HCT116 (cell line): ENCODE results near the gene ABCG8. TPM values are rescaled to one million over a fixed set of nuclear protein-coding genes. Genes with fewer than 3 reads are reported as not detected.

Source experiments
- ATAC-seq: fragments of 200-7000 bp; cut with Tn5 transposase; 2 replicates; pipeline ENCODE4 v1.9.1; 2020; ENCODE audit warnings: mild to moderate bottlenecking, moderate library complexity
- BruUV-seq: library from RNA; stranded (reverse); fragments of 400-500 nt; replicated peaks from 2 replicates; lab custom pipeline; 2021; lab: Mats Ljungman, UMichigan
- CTCF ChIA-PET: fragments of 300-600 bp; sonication (Branson Sonifier 250); formaldehyde crosslinking; loops from one replicate; lab custom pipeline; 2021; ENCODE audit warnings: antibody characterized with exemption; lab: Charles Lee
- POLR2A ChIA-PET: fragments of 300-600, 350-600 bp; sonication (Branson Sonifier 250); formaldehyde crosslinking; loops from one replicate; lab custom pipeline; 2021; ENCODE audit warnings: antibody characterized with exemption; lab: Charles Lee
- RAD21 ChIA-PET, 2 experiments: fragments of 300-600 bp; sonication (Branson Sonifier 250); formaldehyde crosslinking; loops; one replicate each; lab custom pipeline; 2023; ENCODE audit warnings: low total read pairs in 2 of 2; ENCODE audit not compliant: uncharacterized antibody in 2 of 2, unreplicated experiment in 2 of 2, low non-redundant PET in 1 of 2; lab: Charles Lee
- DNase-seq: peaks from one replicate; pipeline ENCODE4 v3.0.0-alpha.2; 2010; ENCODE audit warnings: low read depth, low spot score
- H2AFZ ChIP-seq: fragments of 200-600 bp; shearing (Covaris generic), sonication (generic); 2 replicates; pipeline ENCODE4 v1.6.1; 2017; ENCODE audit warnings: low read depth, mixed run types, mixed read lengths, antibody characterized with exemption, low read length; ENCODE audit not compliant: poor library complexity, severe bottlenecking
- H3K27ac ChIP-seq: 2 replicates; pipeline ENCODE4 v1.5.1; 2012; ENCODE audit warnings: low read depth, low read length
- H3K27me3 ChIP-seq: fragments of 200-600 bp; sonication (generic); 2 replicates; pipeline ENCODE4 v1.6.1; 2016; ENCODE audit warnings: mixed run types, low read length, mixed read lengths; ENCODE audit not compliant: insufficient read depth
- H3K36me3 ChIP-seq, 2 experiments: fragments of 200-500 bp in 1 of 2; fragments of 200-600 bp in 1 of 2; sonication (Bioruptor generic) in 1 of 2; sonication (generic) in 1 of 2; 2 replicates each; pipeline versions ENCODE4 v1.5.1 to v1.6.1; 2014 to 2016; ENCODE audit warnings: low read length in 2 of 2, inconsistent platforms in 1 of 2, mixed read lengths in 1 of 2, mixed run types in 1 of 2; ENCODE audit not compliant: insufficient read depth in 2 of 2, control insufficient read depth in 1 of 2
- H3K4me1 ChIP-seq, 2 experiments: fragments of 200-600 bp in 1 of 2; sonication (generic) in 1 of 2; 2 replicates each; pipeline versions ENCODE4 v1.5.1 to v1.6.1; 2012 to 2017; ENCODE audit warnings: low read length in 2 of 2, inconsistent platforms in 1 of 2, mild to moderate bottlenecking in 1 of 2, mixed read lengths in 1 of 2, mixed run types in 1 of 2, moderate library complexity in 1 of 2; ENCODE audit not compliant: insufficient read depth in 2 of 2, control insufficient read depth in 1 of 2
- H3K4me2 ChIP-seq: fragments of 200-600 bp; sonication (generic); 2 replicates; pipeline ENCODE4 v1.6.1; 2017; ENCODE audit warnings: mixed run types, low read length, mixed read lengths
- H3K4me3 ChIP-seq, 2 experiments: fragments of 200-600 bp in 1 of 2; sonication (generic) in 1 of 2; replicated peaks in 1 of 2; 2 replicates each; pipeline ENCODE4 v1.5.1; 2011 to 2016; ENCODE audit warnings: low read length in 2 of 2, control low read depth in 1 of 2, low read depth in 1 of 2, mild to moderate bottlenecking in 1 of 2, mixed read lengths in 1 of 2, mixed run types in 1 of 2
- H3K79me2 ChIP-seq: fragments of 200-600 bp; sonication (generic); 2 replicates; pipeline ENCODE4 v1.6.1; 2017; ENCODE audit warnings: mild to moderate bottlenecking, mixed run types, low read length, moderate library complexity, mixed read lengths; ENCODE audit not compliant: insufficient read depth
- H3K9ac ChIP-seq: fragments of 200-600 bp; sonication (generic); 2 replicates; pipeline ENCODE4 v1.6.1; 2016; ENCODE audit warnings: low read length, mixed read lengths
- H3K9me2 ChIP-seq: fragments of 200-600 bp; sonication (generic), shearing (Covaris generic); 2 replicates; pipeline ENCODE4 v1.6.1; 2017; ENCODE audit warnings: mixed run types, mild to moderate bottlenecking, moderate library complexity; ENCODE audit not compliant: insufficient read depth
- H3K9me3 ChIP-seq, 2 experiments: fragments of 200-500 bp in 1 of 2; fragments of 200-600 bp in 1 of 2; sonication (Bioruptor generic) in 1 of 2; sonication (generic) in 1 of 2; 2 replicates each; pipeline ENCODE4 v1.6.1; 2014 to 2017; ENCODE audit warnings: low read length in 2 of 2, mixed read lengths in 2 of 2, inconsistent platforms in 1 of 2, low read depth in 1 of 2, mild to moderate bottlenecking in 1 of 2, mixed run types in 1 of 2, moderate library complexity in 1 of 2; ENCODE audit not compliant: control insufficient read depth in 1 of 2, insufficient read depth in 1 of 2
- H4K20me1 ChIP-seq: fragments of 200-600 bp; sonication (generic), shearing (Covaris generic); 2 replicates; pipeline ENCODE4 v1.6.1; 2017; ENCODE audit warnings: mixed run types, mild to moderate bottlenecking, moderate library complexity; ENCODE audit not compliant: insufficient read depth
- CBX3 ChIP-seq: IDR thresholded peaks from 2 replicates; pipeline ENCODE4 v1.6.1; 2012; ENCODE audit warnings: low read depth
- CEBPB ChIP-seq: IDR thresholded peaks from 2 replicates; pipeline ENCODE4 v1.6.1; 2012; ENCODE audit warnings: low read depth
- ELF1 ChIP-seq: IDR thresholded peaks from 2 replicates; pipeline ENCODE4 v1.6.1; 2012; ENCODE audit warnings: low read depth, borderline replicate concordance
- EZH2phosphoT487 ChIP-seq: fragments of 200-600 bp; IDR thresholded peaks from 2 replicates; pipeline ENCODE4 v1.6.1; 2018; ENCODE audit warnings: antibody characterized with exemption, borderline replicate concordance
- JUND ChIP-seq: IDR thresholded peaks from 2 replicates; pipeline ENCODE4 v1.6.1; 2012
- RAD21 ChIP-seq: IDR thresholded peaks from 2 replicates; pipeline ENCODE4 v1.6.1; 2012; ENCODE audit warnings: low read depth, mild to moderate bottlenecking
- SIN3A ChIP-seq: IDR thresholded peaks from 2 replicates; pipeline ENCODE4 v1.6.1; 2012; ENCODE audit warnings: low read depth
- SRF ChIP-seq: IDR thresholded peaks from 2 replicates; pipeline ENCODE4 v1.6.1; 2012; ENCODE audit warnings: low read depth
- YY1 ChIP-seq: IDR thresholded peaks from 2 replicates; pipeline ENCODE4 v1.6.1; 2011; ENCODE audit warnings: low read length, low read depth, moderate library complexity, mild to moderate bottlenecking; ENCODE audit not compliant: insufficient replicate concordance; ENCODE audit errors: extremely low read depth
- ZFX ChIP-seq: fragments of 450-650 bp; IDR thresholded peaks from 2 replicates; pipeline ENCODE4 v1.6.1; 2017
- ZNF274 ChIP-seq: fragments of 200-500 bp; sonication (Bioruptor generic); IDR thresholded peaks from 2 replicates; pipeline ENCODE4 v1.6.1; 2014; ENCODE audit warnings: mild to moderate bottlenecking, low read depth, low read length, inconsistent platforms
- intact Hi-C: fragments of 100-400 bp; cut with micrococcal nuclease; formaldehyde crosslinking; loops from 2 replicates; pipeline ENCODE4 v1.10.0; 2022
- total RNA-seq: library from RNA; stranded (reverse); gene quantifications from one replicate; pipeline ENCODE4 v1.2.1, GENCODE V29; 2021; ENCODE audit not compliant: unreplicated experiment
- TF ChIP-seq, protein P1 (sequence below): IDR thresholded peaks from 2 replicates; pipeline ENCODE4 v1.6.1; 2012
- TF ChIP-seq, protein P2 (sequence below), 3 experiments: fragments of 200-600 bp in 1 of 3; sonication (generic) in 1 of 3; IDR thresholded peaks in 2 of 3; conservative IDR thresholded peaks in 1 of 3; 2 replicates each; pipeline ENCODE4 v1.5.1; 2012 to 2017; ENCODE audit warnings: low read depth in 2 of 3, low read length in 2 of 3, antibody characterized with exemption in 1 of 3, borderline replicate concordance in 1 of 3, control low read depth in 1 of 3, mild to moderate bottlenecking in 1 of 3, mixed read lengths in 1 of 3, mixed run types in 1 of 3, moderate library complexity in 1 of 3; ENCODE audit not compliant: insufficient read depth in 1 of 3
- TF ChIP-seq, protein P3 (sequence below): IDR thresholded peaks from 2 replicates; pipeline ENCODE4 v1.6.1; 2011; ENCODE audit warnings: mild to moderate bottlenecking, low read length, moderate library complexity; ENCODE audit not compliant: insufficient replicate concordance; ENCODE audit errors: extremely low read depth

The ABCG8 gene
- total RNA-seq, 1 experiment from 2014 or later = 0.05 TPM

DNA sequence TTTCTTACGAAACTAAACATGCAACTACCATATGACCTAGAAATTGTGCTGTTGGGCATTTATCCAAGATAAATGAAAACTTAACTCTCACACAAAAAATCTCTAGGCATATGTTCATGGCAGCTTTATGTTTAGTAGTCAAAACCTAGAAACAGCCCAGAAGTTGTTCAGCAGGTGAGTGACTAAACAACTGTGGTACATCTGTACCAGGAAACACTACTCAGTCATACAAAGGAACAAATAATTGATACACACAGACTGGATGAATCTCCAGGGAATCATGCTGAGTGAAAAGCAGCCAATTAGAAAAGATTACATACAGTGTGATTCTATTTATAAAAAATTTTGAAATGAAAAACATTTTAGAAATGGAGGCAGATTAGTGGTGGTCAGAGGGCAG, 35.7 kb upstream of the ABCG8 start:
- Histone ChIP-seq H3K4me2 (no peak overlapping the region), H3K27me3 (no peaks in the 10 kb centered on the region), H2AFZ (no peak overlapping the region), H3K36me3 (no peaks in the 10 kb centered on the region), H3K9me2 (no peaks in the 10 kb centered on the region), H3K4me1 (no peaks in the 10 kb centered on the region), H3K9ac (no peak overlapping the region), H3K79me2 (no peaks in the 10 kb centered on the region), H3K4me3 (no peak overlapping the region), H4K20me1 (no peaks in the 10 kb centered on the region), H3K27ac (no peak overlapping the region), H3K9me3 (no peaks in the 10 kb centered on the region)
- no peak for TF ChIP-seq ZNF274
- no peak for TF ChIP-seq JUND
- TF ChIP-seq SIN3A = no peak
- no peak for TF ChIP-seq SRF
- TF ChIP-seq ELF1 = no peak
- TF ChIP-seq, protein P1, sequence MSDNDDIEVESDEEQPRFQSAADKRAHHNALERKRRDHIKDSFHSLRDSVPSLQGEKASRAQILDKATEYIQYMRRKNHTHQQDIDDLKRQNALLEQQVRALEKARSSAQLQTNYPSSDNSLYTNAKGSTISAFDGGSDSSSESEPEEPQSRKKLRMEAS = no peak
- TF ChIP-seq CBX3 = no peak
- TF ChIP-seq RAD21 = no peak
- TF ChIP-seq ZFX = no peak
- no peak for TF ChIP-seq EZH2phosphoT487
- no peak for TF ChIP-seq CEBPB
- TF ChIP-seq YY1 = no peak
- TF ChIP-seq, protein P2, sequence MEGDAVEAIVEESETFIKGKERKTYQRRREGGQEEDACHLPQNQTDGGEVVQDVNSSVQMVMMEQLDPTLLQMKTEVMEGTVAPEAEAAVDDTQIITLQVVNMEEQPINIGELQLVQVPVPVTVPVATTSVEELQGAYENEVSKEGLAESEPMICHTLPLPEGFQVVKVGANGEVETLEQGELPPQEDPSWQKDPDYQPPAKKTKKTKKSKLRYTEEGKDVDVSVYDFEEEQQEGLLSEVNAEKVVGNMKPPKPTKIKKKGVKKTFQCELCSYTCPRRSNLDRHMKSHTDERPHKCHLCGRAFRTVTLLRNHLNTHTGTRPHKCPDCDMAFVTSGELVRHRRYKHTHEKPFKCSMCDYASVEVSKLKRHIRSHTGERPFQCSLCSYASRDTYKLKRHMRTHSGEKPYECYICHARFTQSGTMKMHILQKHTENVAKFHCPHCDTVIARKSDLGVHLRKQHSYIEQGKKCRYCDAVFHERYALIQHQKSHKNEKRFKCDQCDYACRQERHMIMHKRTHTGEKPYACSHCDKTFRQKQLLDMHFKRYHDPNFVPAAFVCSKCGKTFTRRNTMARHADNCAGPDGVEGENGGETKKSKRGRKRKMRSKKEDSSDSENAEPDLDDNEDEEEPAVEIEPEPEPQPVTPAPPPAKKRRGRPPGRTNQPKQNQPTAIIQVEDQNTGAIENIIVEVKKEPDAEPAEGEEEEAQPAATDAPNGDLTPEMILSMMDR (IDR thresholded peaks at IDR 0.05 in 2 of 3, conservative IDR thresholded peaks at IDR 0.05 in 1 of 3; ENCODE audit: borderline replicate concordance in 1 of 3, insufficient read depth in 1 of 3, low read depth in 2 of 3, low read length in 2 of 3) = no peak
- TF ChIP-seq, protein P3, sequence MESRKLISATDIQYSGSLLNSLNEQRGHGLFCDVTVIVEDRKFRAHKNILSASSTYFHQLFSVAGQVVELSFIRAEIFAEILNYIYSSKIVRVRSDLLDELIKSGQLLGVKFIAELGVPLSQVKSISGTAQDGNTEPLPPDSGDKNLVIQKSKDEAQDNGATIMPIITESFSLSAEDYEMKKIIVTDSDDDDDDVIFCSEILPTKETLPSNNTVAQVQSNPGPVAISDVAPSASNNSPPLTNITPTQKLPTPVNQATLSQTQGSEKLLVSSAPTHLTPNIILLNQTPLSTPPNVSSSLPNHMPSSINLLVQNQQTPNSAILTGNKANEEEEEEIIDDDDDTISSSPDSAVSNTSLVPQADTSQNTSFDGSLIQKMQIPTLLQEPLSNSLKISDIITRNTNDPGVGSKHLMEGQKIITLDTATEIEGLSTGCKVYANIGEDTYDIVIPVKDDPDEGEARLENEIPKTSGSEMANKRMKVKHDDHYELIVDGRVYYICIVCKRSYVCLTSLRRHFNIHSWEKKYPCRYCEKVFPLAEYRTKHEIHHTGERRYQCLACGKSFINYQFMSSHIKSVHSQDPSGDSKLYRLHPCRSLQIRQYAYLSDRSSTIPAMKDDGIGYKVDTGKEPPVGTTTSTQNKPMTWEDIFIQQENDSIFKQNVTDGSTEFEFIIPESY = no peak
- POLR2A ChIA-PET = no interaction called here
- intact Hi-C loops = no loop called here
- no TSS peak for BruUV-seq
- RAD21 ChIA-PET = no interaction called here
- CTCF ChIA-PET = no interaction called here
- DNase-seq = no peak
- ATAC-seq = no peak
